ENCODE results near the gene LRMDA. TPM values are rescaled to one million over a fixed set of nuclear protein-coding genes. Genes with fewer than 3 reads are reported as not detected.

Gene LRMDA
- total RNA-seq, 1 donor: under 0.01 TPM

DNA sequence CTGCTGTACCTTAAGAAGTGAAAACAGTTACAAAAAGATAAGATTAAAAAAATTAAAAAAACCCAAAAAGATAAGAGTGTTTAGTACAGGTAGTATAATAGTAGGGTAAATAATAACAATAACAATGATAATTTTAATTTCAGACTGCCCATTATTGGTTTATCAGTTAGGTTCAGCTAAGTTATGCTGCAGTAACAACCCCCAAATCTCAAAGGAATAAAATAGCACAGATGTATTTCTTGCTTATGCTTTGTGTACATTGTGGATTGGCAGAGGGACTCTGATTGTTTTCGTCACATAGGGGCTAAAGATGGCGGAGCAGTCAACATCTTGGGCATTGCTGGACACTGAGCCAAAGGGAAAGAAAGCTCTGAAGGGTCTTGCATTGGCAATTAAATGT, 264.6 kb downstream of the LRMDA start:
- no peak for TF ChIP-seq CTCF (IDR thresholded peaks at IDR 0.05; ENCODE audit: insufficient read depth, low read depth, low read length)
- H3K4me3 ChIP-seq (ENCODE audit: low read depth, low read length): no peak overlapping the region
- no peak for DNase-seq (ENCODE audit: low read depth)

- H3K4me3 ChIP-seq (ENCODE audit: low read depth, low read length): no peak overlapping the region
- DNase-seq (ENCODE audit: low read depth): no peak
- TF ChIP-seq CTCF (IDR thresholded peaks at IDR 0.05; ENCODE audit: insufficient read depth, low read depth, low read length): no peak
Observed at GRCh38 chr10:75696536-75696935, 265.1 kb downstream of the LRMDA start.

DNA sequence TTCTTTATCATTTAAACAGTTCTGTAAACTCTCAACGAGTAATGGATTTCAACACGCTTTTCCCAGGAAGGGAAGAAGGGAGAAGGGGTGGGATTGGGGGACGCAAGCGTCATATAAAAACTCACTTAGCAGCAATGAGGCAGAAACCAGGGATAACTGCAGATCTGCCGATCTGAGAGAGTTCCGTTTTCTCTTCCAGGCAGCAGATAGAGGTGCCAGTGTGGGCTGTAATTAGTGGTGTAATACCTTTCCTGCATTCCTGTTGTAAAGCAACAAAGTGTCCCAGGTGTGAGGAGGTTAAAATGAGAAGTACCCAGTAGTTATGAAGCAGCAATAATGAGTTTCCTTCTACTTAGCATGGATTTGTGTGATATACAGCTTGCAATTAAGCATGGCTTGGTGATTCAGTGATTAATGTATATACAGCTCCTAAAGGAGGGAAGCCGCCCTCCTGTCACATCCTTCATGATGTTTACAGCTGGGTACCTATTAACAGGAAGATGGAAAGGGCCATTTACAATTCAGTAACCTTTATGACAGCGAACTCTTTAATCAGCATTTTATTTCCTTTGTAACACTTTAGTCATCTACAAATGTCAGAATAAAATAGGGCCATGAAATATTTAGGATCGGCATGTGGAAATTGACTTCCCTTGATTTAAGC, 271.9 kb downstream of the LRMDA start:
- TF ChIP-seq CTCF (IDR thresholded peaks at IDR 0.05; ENCODE audit: insufficient read depth, low read depth, low read length): no peak
- DNase-seq (ENCODE audit: low read depth): no peak
- H3K4me3 ChIP-seq (ENCODE audit: low read depth, low read length): no peak overlapping the region

GRCh38 chr10:75705426-75705825, 274.0 kb downstream of the LRMDA start:
- no peak overlapping the region for H3K4me3 ChIP-seq (ENCODE audit: low read depth, low read length)
- TF ChIP-seq CTCF (IDR thresholded peaks at IDR 0.05; ENCODE audit: insufficient read depth, low read depth, low read length): no peak
- no peak for DNase-seq (ENCODE audit: low read depth)

GRCh38 chr10:75707080-75707840, 275.8 kb downstream of the LRMDA start:
- no peak for DNase-seq (ENCODE audit: low read depth)
- no peak overlapping the region for H3K4me3 ChIP-seq (ENCODE audit: low read depth, low read length)
- TF ChIP-seq CTCF (IDR thresholded peaks at IDR 0.05; ENCODE audit: insufficient read depth, low read depth, low read length): no peak

DNA sequence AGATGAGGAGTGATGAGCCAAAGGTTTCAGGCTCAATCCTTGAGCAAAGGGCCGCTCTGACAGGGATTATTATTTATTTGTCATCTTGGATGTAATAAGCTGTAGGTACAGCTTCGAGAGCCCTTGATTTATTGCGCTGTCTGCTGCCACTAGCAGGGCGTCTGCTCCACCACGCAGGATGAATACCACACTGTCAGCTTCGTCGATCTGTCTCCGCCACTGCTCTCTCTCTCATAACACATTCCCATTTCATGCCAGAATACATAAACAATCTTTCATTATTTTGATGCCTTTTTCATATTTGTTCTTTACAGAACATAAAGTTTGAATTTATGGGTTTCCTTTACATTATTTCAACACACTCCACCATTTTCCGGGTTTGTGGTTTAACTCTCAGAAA, 276.6 kb downstream of the LRMDA start:
- no peak overlapping the region for H3K4me3 ChIP-seq (ENCODE audit: low read depth, low read length)
- DNase-seq (ENCODE audit: low read depth): no peak
- no peak for TF ChIP-seq CTCF (IDR thresholded peaks at IDR 0.05; ENCODE audit: insufficient read depth, low read depth, low read length)

Measured in fibroblast of villous mesenchyme (primary cell).